Jurkat, Clone E6-1 (cell line): ENCODE data around the gene TBX15. TPM values are rescaled to one million over a fixed set of nuclear protein-coding genes. Genes with fewer than 3 reads are reported as not detected.

Source experiments
- DNase-seq: peaks from one replicate; pipeline ENCODE4 v3.0.0-alpha.2; 2011; ENCODE audit warnings: low read depth, low spot score
- H3K4me3 ChIP-seq: 2 replicates; pipeline ENCODE4 v1.5.1; 2011; ENCODE audit warnings: mild to moderate bottlenecking, low read length, control low read depth, moderate library complexity
- polyA plus RNA-seq: library from polyadenylated mRNA; unstranded; fragments of >200 nt; gene quantifications from one replicate; pipeline ENCODE4 v1.2.1, GENCODE V29; 2012; ENCODE audit warnings: missing spikeins; ENCODE audit not compliant: insufficient read length, insufficient read depth

TBX15 gene
- polyA plus RNA-seq, result not detected

DNA sequence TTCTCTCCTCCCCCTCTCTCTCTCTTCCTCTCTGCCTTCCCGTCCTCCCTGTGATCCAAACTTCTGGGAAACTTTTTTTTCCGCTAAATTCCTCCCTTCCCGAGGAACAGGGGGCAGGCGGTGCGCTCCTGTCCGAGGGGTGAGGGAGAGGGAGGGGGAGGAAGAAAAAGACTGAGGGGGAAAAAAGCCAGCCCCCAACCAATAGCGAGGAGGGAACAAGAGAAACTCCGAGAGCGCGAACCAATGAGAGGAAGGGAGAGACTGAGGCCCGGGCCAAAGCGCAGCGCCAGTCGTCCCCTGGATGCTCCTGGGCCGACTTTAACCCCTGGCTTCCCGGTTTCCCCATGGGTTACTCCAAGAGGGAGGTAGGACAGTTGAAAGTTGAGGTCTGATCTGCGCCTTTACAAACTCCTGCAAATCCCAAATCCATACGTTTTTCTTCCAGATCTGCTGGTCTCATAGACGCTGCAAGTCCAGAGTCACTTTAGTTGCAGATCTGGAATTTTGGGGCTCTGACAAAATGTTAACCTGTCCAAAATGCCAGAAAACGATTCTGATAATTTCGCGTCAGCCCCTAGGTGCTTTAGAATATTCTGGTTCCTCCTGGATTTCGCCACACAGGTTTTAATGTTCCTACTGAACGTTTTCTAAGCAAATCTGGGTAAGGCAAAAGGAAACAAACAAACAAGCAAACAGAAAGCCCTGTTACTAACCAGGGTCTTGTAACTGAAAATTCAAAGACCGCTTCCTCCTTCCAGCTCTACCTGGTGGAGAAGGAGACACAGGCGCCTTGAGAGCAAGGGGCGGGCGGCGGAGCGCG, at the start of gene TBX15:
Gene TBX15 (minus strand): TSS at position 158 of the 820 bp plus-strand sequence. CDS start 548 bp downstream, outside the sequence.
- no peak for DNase-seq
- H3K4me3 ChIP-seq, result no peak within 1 kb of the TSS

GRCh38 chr1:119034359-119034758, 46.2 kb upstream of the TBX15 start:
- H3K4me3 ChIP-seq, result no peak overlapping the region

DNA sequence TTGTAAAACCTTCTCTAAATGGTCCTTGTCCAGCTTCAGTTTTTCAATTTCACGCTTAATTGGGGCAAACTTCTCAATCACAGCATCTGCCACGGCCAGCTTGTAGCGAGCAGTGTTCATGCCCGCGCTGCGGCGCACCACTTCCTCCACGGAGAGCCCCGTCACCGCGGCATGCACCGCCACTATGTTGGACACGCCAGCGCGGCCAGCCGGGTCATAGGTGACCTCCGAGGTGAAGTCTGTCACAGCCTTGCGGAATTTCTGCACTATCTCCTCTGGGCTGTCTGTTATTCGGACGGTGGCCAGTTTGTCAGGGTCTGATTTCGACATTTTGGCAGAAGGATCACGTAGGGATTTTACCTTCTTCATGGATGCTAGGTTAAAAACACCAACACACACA, 44.8 kb upstream of the TBX15 start:
- no peak for DNase-seq
- H3K4me3 ChIP-seq, result no peak overlapping the region

More at GRCh38 chr1:119034359-119034758, 46.2 kb upstream of the TBX15 start:
- no peak for DNase-seq

DNA sequence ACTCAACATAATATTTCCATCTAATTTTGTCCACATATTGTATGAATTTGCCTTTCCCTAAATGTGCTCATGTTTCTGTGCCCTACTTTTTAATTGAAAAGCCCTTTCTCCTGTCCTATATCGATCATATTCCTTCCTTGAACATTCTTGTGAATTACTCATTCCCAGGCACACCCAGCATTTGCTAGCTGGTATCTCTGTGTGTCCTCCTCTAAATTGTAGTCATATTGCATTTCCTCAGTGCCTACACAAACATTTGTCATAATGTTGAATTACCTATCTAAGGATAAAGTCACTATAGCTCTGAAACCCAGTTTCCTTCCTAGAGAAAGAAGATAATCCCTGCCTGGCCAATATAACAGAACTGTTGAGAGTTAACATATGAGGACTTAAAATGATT, 39.6 kb upstream of the TBX15 start:
- no peak overlapping the region for H3K4me3 ChIP-seq
- DNase-seq, result no peak

- no peak for DNase-seq
- H3K4me3 ChIP-seq, result no peak overlapping the region
Observed at GRCh38 chr1:119026956-119027355, 38.8 kb upstream of the TBX15 start.

DNA sequence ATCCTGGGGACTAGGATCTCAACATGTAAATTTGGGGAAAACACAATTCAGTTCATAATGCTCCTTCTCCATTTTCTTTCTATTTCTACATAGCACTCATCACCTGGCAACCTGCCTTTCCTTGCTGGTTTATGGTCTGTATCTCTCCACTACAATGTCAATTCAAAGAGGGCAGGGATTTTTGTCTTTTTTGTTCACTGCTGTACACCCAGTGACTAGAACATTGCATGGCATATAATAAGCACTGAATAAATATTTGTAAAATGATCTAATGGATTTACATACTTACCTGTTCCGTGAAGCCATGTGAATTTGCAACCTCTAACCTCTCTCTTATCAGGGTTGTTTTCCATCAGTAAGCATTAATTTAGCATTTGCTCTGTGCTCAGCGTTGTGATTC, 27.4 kb upstream of the TBX15 start:
- DNase-seq, result no peak
- no peak overlapping the region for H3K4me3 ChIP-seq

- DNase-seq, result no peak
- no peak overlapping the region for H3K4me3 ChIP-seq
Observed at GRCh38 chr1:119012383-119012782, 24.2 kb upstream of the TBX15 start.

- no peak for DNase-seq
- no peak overlapping the region for H3K4me3 ChIP-seq
Observed at GRCh38 chr1:119011706-119012105, 23.6 kb upstream of the TBX15 start.

GRCh38 chr1:119011116-119011515, 23.0 kb upstream of the TBX15 start:
- DNase-seq, result no peak
- H3K4me3 ChIP-seq, result no peak overlapping the region

GRCh38 chr1:119010201-119010600, 22.1 kb upstream of the TBX15 start:
- no peak overlapping the region for H3K4me3 ChIP-seq
- no peak for DNase-seq

DNA sequence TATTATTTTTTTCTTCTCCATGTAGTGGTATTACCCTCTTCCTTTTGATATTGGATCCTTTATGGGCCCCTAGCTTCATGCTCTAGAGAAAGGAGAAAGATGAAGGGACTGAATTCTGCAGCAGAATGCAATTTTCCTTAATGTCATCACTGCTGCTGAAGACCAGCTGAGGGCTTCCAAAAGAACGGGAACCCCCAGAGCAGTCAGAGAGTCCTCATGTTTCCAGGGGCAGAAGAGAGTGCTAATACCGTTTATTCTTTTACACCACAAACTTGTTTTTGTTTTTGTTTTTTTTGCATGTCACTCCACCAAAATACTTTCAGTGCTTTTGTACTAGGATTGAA, 21.1 kb upstream of the TBX15 start:
- no peak for DNase-seq
- no peak overlapping the region for H3K4me3 ChIP-seq

DNA sequence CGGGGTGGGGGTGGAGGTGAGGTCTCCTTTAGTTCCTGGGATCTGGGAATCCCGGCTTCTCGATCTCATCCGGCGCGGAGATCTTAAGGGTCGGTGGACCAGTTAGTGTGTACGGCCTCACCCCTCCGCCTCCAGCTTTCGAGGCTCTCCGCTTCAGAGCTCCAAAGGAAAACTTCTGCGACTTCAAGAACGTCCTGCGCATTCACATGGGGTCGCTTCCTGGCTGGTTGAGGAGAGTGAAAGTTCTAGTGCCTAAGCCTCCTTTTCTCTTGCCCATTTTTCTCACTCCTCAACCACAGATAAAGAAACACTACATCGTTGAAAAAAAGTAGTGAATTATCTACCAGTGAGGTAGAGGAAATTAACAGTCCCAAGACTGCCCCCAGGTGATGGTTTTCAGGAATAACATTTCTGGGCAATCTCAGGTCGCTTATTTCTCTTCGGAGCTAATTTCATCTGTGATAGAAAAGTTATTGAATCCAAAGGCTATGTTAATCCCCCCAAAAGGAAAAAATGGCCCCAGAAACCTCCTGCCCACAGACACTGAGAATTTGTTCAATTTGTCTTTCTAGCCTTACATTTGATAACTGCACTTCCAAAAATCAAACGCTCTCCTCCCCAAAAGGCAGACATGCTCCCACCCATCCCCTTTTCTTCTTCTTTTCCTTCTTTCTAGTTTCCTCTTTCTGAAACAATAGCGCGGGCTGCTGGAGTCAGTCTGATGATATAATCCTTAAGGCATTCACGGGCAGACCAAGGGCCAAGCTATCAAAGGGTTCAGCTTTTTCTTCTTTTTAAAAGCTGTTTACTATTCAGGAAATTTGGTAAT, 20.6 kb upstream of the TBX15 start:
- peak; percentile 47 for DNase-seq
- H3K4me3 ChIP-seq, result no peak overlapping the region

DNA sequence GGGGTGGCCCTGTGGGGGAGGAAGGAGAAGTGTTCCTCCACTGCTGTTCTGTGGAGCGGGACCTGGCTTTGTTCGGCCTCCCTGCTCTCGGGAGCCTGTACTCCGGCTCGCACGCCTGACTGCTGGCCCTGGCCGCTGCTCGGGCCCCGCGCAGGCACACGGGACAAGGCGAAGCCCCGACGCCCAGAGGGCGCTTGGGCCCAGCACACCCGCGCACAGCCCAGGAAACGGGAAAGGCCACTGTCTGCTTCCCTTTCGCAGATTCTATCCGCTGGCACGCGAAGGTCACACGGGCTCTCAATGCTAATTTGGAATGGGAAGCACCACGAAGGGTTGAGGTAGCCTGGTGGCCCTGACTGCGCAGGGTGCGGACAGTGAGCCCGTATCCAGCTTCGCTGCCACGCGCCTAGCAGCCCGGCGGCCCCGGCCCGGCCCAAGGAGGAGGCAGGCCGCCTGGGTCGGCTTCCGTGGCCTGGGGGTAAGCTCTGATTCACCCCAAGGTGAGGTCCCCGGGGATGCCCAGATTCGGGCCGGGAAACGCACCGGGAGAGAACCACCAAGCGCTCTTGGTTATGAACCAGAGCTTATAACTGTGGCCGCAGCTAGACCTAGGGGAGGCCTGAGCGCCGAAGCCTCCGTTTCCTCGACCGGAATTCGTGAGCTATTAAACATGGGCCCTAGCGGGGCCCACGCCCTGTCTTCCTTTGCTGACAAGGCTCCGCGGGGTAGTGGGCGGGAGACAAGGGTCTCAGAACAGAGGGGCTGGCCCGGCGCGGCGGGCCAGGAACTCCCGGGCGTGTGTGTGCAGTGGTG, 19.7 kb upstream of the TBX15 start:
- no peak overlapping the region for H3K4me3 ChIP-seq
- no peak for DNase-seq

DNA sequence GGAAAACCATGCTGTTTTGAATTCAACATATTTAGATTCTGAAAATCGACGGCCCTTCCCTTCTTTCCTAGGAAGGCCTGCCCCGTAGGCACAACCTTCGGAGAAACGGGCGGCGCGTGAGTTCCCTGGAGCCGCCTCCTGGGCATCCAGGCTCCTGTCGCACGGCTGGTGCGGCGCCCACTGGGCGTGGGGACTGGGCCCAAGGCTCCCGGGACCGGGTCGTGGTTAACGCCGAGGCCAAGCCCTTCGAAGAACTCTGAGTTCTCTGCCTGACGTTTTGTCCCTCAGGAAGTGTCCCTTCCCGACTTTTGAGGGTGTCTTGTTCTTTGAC, 19.2 kb upstream of the TBX15 start:
- H3K4me3 ChIP-seq, result no peak overlapping the region
- DNase-seq, result no peak

DNA sequence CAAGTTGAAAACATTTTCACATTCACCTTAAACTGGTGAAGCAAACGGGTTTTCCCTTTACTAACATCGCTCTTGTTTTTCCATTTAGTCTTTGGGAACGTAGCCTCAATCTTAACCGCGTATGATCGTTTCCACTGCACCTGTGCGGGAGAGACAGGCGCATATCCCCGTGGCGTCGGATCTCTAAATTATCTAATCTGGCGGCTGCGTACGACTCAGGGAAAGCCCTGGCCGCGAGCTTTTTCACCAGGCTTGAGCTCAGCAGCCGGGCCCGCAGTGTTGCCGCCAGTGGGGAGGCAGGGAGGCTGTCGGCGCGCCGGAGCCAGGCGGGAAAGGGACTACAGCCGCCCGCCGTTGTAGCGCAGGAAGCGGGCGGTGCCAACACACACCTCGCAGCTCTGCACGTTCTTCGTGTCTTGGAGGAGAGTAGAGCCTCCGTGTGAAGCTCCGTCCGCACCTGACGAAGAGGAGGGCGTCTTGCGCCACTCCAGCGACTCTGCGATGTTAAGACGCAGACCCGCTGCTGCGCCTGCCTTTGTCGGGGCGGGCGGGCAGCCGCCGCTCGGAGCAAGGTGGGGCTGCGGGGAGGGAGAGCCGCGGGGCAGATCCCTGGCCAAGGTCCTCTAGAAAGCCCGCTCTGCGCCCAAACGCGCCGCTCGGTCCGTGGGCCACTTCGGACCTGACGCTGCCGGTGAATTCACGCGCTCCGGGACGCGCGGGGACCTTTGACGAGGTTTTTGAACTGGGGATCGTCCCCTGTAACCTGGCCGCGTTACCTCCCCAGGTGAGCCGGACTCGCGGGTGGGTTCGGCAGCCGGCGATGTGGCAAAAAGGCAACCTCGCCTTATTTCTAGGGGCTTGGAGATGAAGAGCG, 18.5 kb upstream of the TBX15 start:
- no peak for DNase-seq
- no peak overlapping the region for H3K4me3 ChIP-seq

- H3K4me3 ChIP-seq, result no peak overlapping the region
- DNase-seq, result no peak
Observed at GRCh38 chr1:119005724-119006405, 17.7 kb upstream of the TBX15 start.

- DNase-seq, result no peak
- H3K4me3 ChIP-seq, result no peak overlapping the region
Observed at GRCh38 chr1:119004781-119005180, 16.6 kb upstream of the TBX15 start.

DNA sequence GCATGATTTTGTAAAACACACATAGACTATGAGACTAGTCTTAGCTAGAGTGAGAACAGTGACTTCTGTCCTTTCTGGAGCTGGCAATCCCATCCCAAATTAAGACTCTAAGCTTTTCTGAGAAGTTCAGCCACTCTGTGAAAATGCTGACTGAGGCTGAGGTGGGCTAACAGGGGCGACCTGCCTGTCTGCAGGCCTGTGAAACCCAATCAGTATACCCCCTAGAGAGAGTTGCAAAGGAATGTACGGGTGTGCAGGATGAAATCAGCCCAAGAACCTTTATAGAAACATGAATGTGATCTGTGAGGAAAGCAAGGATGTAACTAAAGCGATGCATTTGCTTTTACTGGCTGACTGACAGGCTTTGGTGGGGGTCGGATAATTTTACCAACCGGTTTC, 16.0 kb upstream of the TBX15 start:
- no peak for DNase-seq
- no peak overlapping the region for H3K4me3 ChIP-seq
